ENCODE data around the gene FGGY. TPM values are rescaled to one million over a fixed set of nuclear protein-coding genes. Genes with fewer than 3 reads are reported as not detected.

FGGY gene
- total and polyA plus RNA-seq, 2 donors (not counting 1 experiment from before 2014, with no cell fraction given): 6.1 to 38.5 TPM

DNA sequence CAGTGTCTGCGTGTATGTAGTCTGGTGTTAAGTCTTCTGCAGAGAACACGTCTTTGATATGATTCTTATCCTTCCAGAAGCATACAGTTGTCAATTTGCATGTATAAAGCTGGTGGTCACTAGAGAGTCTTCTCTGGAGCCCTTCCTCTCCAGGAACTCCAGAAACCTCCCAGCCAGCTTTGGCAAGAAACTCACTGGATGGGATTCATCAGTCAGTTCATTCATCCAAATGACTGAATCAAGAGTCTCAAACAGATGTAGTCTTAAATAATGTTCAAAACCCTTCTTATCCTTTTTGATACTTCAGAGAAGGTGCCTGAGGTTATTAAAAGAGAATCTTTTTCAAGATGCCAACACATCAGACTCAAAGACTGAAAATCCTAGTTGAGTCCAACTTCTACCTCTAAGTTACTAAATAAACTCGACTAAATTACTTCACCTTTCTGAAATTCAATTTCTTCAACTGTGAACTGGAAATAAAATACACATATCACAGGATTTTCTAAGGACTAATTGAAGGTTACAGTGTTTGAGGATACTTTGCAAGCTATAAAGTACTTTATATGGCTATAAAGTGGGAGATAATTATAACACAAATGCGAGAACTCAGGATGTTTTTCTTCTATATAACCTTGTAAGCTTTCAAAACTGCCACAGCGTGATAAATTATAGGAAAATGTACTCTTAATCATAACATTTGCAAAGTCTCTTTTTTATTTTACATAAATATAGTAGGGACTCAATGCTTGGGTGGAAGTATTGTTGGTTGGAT lies 252.4 kb downstream of the FGGY start:
- Histone ChIP-seq H3K9ac (ENCODE audit: low read length) (no peak overlapping the region), H3K9me3 (ENCODE audit: control extremely low read depth in 1 of 3, control insufficient read depth in 2 of 3, insufficient read depth in 1 of 3, low read length in 2 of 3) (no peaks in the 10 kb centered on the region), H3K36me3 (replicated peaks in 1 of 2; ENCODE audit: control extremely low read depth in 1 of 2, control insufficient read depth in 1 of 2, extremely low read depth in 1 of 2, insufficient read depth in 2 of 2, low read length in 1 of 2) (no peaks in the 10 kb centered on the region), H3K4me2 (replicated peaks; ENCODE audit: low read depth, low read length, poor library complexity, severe bottlenecking) (no peak overlapping the region), H4K20me1 (ENCODE audit: control insufficient read depth, insufficient read depth, low read length, poor library complexity, severe bottlenecking) (no peaks in the 10 kb centered on the region), H3K4me3 (ENCODE audit: control extremely low read depth in 1 of 5, extremely low read depth in 1 of 5, insufficient read depth in 1 of 5, low read depth in 2 of 5, low read length in 4 of 5) (no peak overlapping the region), H3K4me1 (ENCODE audit: control insufficient read depth in 2 of 2, insufficient read depth in 2 of 2, low read length in 2 of 2) (no peaks in the 10 kb centered on the region), H3K27me3 (replicated peaks in 1 of 4; ENCODE audit: control extremely low read depth in 1 of 4, control insufficient read depth in 3 of 4, insufficient read depth in 4 of 4, low read length in 3 of 4) (no peaks in the 10 kb centered on the region), H3K79me2 (ENCODE audit: control insufficient read depth, insufficient read depth, low read length) (no peaks in the 10 kb centered on the region), H2AFZ (ENCODE audit: insufficient read depth, low read depth, low read length, poor library complexity, severe bottlenecking) (no peak overlapping the region), H3K27ac (ENCODE audit: low read length in 2 of 2) (no peak overlapping the region)
- no CpG with 5 or more reads among the region's 5 CpGs for WGBS (ENCODE audit: insufficient coverage)
- ChIA-PET CTCF (no interaction called here), POLR2A (no interaction called here)
- H3K4me1 Mint-ChIP-seq: peaks cover 6% of the 10 kb centered on the region
- intact Hi-C loops (cut with micrococcal nuclease): no loop called here
- no peaks in the 10 kb centered on the region for H3K9me3 Mint-ChIP-seq (ENCODE audit: insufficient read depth)
- ATAC-seq (ENCODE audit: low read depth) (no peak), DNase-seq (no peak)
- H3K27ac Mint-ChIP-seq: no peak overlapping the region
- H3K27me3 Mint-ChIP-seq: no peaks in the 10 kb centered on the region
- TF ChIP-seq, protein P1, sequence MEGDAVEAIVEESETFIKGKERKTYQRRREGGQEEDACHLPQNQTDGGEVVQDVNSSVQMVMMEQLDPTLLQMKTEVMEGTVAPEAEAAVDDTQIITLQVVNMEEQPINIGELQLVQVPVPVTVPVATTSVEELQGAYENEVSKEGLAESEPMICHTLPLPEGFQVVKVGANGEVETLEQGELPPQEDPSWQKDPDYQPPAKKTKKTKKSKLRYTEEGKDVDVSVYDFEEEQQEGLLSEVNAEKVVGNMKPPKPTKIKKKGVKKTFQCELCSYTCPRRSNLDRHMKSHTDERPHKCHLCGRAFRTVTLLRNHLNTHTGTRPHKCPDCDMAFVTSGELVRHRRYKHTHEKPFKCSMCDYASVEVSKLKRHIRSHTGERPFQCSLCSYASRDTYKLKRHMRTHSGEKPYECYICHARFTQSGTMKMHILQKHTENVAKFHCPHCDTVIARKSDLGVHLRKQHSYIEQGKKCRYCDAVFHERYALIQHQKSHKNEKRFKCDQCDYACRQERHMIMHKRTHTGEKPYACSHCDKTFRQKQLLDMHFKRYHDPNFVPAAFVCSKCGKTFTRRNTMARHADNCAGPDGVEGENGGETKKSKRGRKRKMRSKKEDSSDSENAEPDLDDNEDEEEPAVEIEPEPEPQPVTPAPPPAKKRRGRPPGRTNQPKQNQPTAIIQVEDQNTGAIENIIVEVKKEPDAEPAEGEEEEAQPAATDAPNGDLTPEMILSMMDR (IDR thresholded peaks at IDR 0.05): no peak
- TF ChIP-seq EZH2 (IDR thresholded peaks at IDR 0.05; ENCODE audit: borderline replicate concordance, insufficient read depth, low read depth, low read length, poor library complexity, severe bottlenecking): no peak
- H3K4me3 Mint-ChIP-seq: no peak overlapping the region

DNA sequence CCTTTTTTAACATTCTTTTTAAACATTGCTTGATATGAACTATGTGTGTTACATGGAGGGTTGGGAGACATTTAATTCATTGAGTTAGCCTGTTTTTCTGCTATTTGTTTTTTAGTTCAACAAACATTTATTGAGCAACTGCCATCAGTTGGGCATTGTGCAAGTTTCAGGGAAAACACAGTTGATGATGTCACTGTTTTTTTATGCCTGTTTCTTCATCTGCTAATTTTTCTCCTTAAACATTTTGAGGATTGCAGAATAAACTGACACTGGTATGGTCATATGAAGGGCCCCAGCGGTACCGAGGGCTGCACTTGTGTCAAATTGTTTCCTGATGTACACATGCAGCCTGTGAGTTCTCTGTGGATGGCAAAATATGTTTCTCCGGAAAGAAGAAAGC lies 253.0 kb downstream of the FGGY start:
- Histone ChIP-seq H2AFZ (ENCODE audit: insufficient read depth, low read depth, low read length, poor library complexity, severe bottlenecking) (no peak overlapping the region), H3K36me3 (replicated peaks in 1 of 2; ENCODE audit: control extremely low read depth in 1 of 2, control insufficient read depth in 1 of 2, extremely low read depth in 1 of 2, insufficient read depth in 2 of 2, low read length in 1 of 2) (no peaks in the 10 kb centered on the region), H3K4me2 (replicated peaks; ENCODE audit: low read depth, low read length, poor library complexity, severe bottlenecking) (no peak overlapping the region), H3K9me3 (ENCODE audit: control extremely low read depth in 1 of 3, control insufficient read depth in 2 of 3, insufficient read depth in 1 of 3, low read length in 2 of 3) (no peaks in the 10 kb centered on the region), H3K9ac (ENCODE audit: low read length) (no peak overlapping the region), H3K4me3 (ENCODE audit: control extremely low read depth in 1 of 5, extremely low read depth in 1 of 5, insufficient read depth in 1 of 5, low read depth in 2 of 5, low read length in 4 of 5) (no peak overlapping the region), H4K20me1 (ENCODE audit: control insufficient read depth, insufficient read depth, low read length, poor library complexity, severe bottlenecking) (no peaks in the 10 kb centered on the region), H3K79me2 (ENCODE audit: control insufficient read depth, insufficient read depth, low read length) (no peaks in the 10 kb centered on the region), H3K4me1 (ENCODE audit: control insufficient read depth in 2 of 2, insufficient read depth in 2 of 2, low read length in 2 of 2) (no peaks in the 10 kb centered on the region), H3K27ac (ENCODE audit: low read length in 2 of 2) (no peak overlapping the region), H3K27me3 (replicated peaks in 1 of 4; ENCODE audit: control extremely low read depth in 1 of 4, control insufficient read depth in 3 of 4, insufficient read depth in 4 of 4, low read length in 3 of 4) (no peaks in the 10 kb centered on the region)
- no peaks in the 10 kb centered on the region for H3K27me3 Mint-ChIP-seq
- H3K27ac Mint-ChIP-seq: no peak overlapping the region
- H3K4me1 Mint-ChIP-seq: peaks cover 6% of the 10 kb centered on the region
- ChIA-PET POLR2A (no interaction called here), CTCF (no interaction called here)
- H3K9me3 Mint-ChIP-seq (ENCODE audit: insufficient read depth): no peaks in the 10 kb centered on the region
- WGBS (ENCODE audit: insufficient coverage): 100% methylated on average over 1 of the region's 3 CpGs
- no peak overlapping the region for H3K4me3 Mint-ChIP-seq
- DNase-seq: no peak
- ATAC-seq (ENCODE audit: low read depth): no peak
- no peak for TF ChIP-seq EZH2 (IDR thresholded peaks at IDR 0.05; ENCODE audit: borderline replicate concordance, insufficient read depth, low read depth, low read length, poor library complexity, severe bottlenecking)
- TF ChIP-seq, protein P1 (IDR thresholded peaks at IDR 0.05): no peak
- intact Hi-C loops (cut with micrococcal nuclease): no loop called here
